ENCODE data around the gene AXL. TPM values are rescaled to one million over a fixed set of nuclear protein-coding genes. Genes with fewer than 3 reads are reported as not detected.

AXL gene
- total and polyA plus RNA-seq, 2 of the 8 experiments (the other 6 are each of a cell fraction or from before 2014, with no cell fraction given), result 35.3 to 51.0 TPM

GRCh38 chr19:41263850-41264580 is 45.0 kb downstream of the AXL start, which contains the start of gene HNRNPUL1:
Gene HNRNPUL1 (plus strand): TSS chr19:41264372. CDS start chr19:41264504, 132 bp downstream.
- 2% methylated on average over 37 of the region's 55 CpGs; no CpG with 5 or more reads in 1 of the 2 experiments for WGBS, 2 experiments (ENCODE audit: extremely low coverage in 1 of 2, insufficient coverage in 1 of 2, insufficient read length in 1 of 2, insufficient replicate concordance in 2 of 2, low coverage in 1 of 2, low lambda C conversion rate in 2 of 2, missing lambda C conversion rate in 1 of 2)
- Histone ChIP-seq H3K9ac (replicated peaks in 1 of 4; ENCODE audit: extremely low read depth in 1 of 4, low read depth in 3 of 4, low read length in 3 of 4) (peak within 1 kb of the TSS; percentile 97 to 100 (median 99)), H3K36me3 (ENCODE audit: control insufficient read depth in 2 of 4, insufficient read depth in 4 of 4, low read length in 3 of 4) (peaks cover 10 to 25% (median 15%) of the 10 kb centered on the region in 4 experiments), H3K27ac (ENCODE audit: low read depth, low read length) (peak within 1 kb of the TSS; percentile 99), H4K8ac (ENCODE audit: extremely low read depth, insufficient read depth, low read length) (peak within 1 kb of the TSS; percentile 100), H3K56ac (replicated peaks; ENCODE audit: insufficient read length, low read depth, low read length) (peak within 1 kb of the TSS; percentile 93), H2BK12ac (ENCODE audit: low read depth, low read length) (peak within 1 kb of the TSS; percentile 55; the same call in 1 of the 2 replicates), H2AK5ac (ENCODE audit: low read depth, low read length) (peak within 1 kb of the TSS; percentile 76), H2BK20ac (ENCODE audit: low read length) (no peak within 1 kb of the TSS), H4K20me1 (replicated peaks in 1 of 2; ENCODE audit: control insufficient read depth in 1 of 2, insufficient read depth in 2 of 2, low read length in 2 of 2) (peaks cover 2 to 4% of the 10 kb centered on the region in 2 experiments), H3K23me2 (ENCODE audit: low read depth, low read length) (peaks cover 14% of the 10 kb centered on the region), H2BK15ac (ENCODE audit: low read length) (no peak within 1 kb of the TSS), H3K4me2 (ENCODE audit: insufficient read depth in 1 of 2, low read depth in 2 of 2, low read length in 2 of 2) (peak within 1 kb of the TSS; percentile 95 to 99), H3K4me3 (ENCODE audit: extremely low read depth in 1 of 4, insufficient read depth in 2 of 4, low read depth in 3 of 4, low read length in 4 of 4) (peak within 1 kb of the TSS; percentile 82 to 100 (median 98)), H3K4me1 (replicated peaks in 1 of 4; ENCODE audit: control insufficient read depth in 3 of 4, insufficient read depth in 4 of 4, low read length in 3 of 4) (peaks cover 0 to 10% (median 5%) of the 10 kb centered on the region in 4 experiments; a peak in 6 of 7 replicates), H3K27me3 (replicated peaks in 1 of 4; ENCODE audit: control insufficient read depth in 3 of 4, extremely low read depth in 1 of 4, insufficient read depth in 3 of 4, low read length in 3 of 4) (no peaks in the 10 kb centered on the region), H2BK120ac (replicated peaks; ENCODE audit: low read depth, low read length) (peak within 1 kb of the TSS; percentile 44), H2BK5ac (ENCODE audit: low read depth, low read length) (peak within 1 kb of the TSS; percentile 97), H3K79me2 (ENCODE audit: control insufficient read depth in 1 of 2, insufficient read depth in 2 of 2, low read length in 2 of 2) (peaks cover 36 to 51% of the 10 kb centered on the region in 2 experiments), H3K18ac (ENCODE audit: extremely low read depth, low read length) (peak within 1 kb of the TSS; percentile 97), H4K91ac (replicated peaks; ENCODE audit: insufficient read length, low read length) (peak within 1 kb of the TSS; percentile 92), H3K9me3 (ENCODE audit: insufficient read depth in 2 of 2, low read depth in 1 of 2, low read length in 1 of 2) (no peaks in the 10 kb centered on the region), H3K14ac (ENCODE audit: insufficient read length) (peak within 1 kb of the TSS; percentile 4), H3K23ac (ENCODE audit: insufficient read length) (peak within 1 kb of the TSS; percentile 27), H2AFZ (ENCODE audit: low read length) (peak within 1 kb of the TSS; percentile 54; the same call in 1 of the 2 replicates), H4K5ac (ENCODE audit: insufficient read length, low read depth, low read length) (peak within 1 kb of the TSS; percentile 95), H3K4ac (replicated peaks; ENCODE audit: insufficient read length, low read depth, low read length) (peak within 1 kb of the TSS; percentile 96), H3K79me1 (ENCODE audit: low read depth, low read length) (peaks cover 11% of the 10 kb centered on the region)
- ChIA-PET POLR2A (ENCODE audit: partially characterized antibody) (interaction anchor here (0.6 to 38.6 kb wide), 41 partner anchors 8 to 651 kb away, joined by 3 to 579 read pairs (median 5); partner anchors contain the start of genes ACTMAP, AXL, B9D2 and CCDC97), CTCF (ENCODE audit: partially characterized antibody) (interaction anchor here (0.6 to 4.8 kb wide), 12 partner anchors 15 to 200 kb away, joined by 3 to 89 read pairs (median 3); no protein-coding TSS in a partner anchor)
- FAIRE-seq (peak; percentile 97), DNase-seq (ENCODE audit: low read depth in 1 of 2, low spot score in 2 of 2) (peak; percentile 100)
- TF ChIP-seq SP1 (IDR thresholded peaks at IDR 0.05; ENCODE audit: low read depth, low read length) (peak; percentile 99), USF2 (IDR thresholded peaks at IDR 0.05; ENCODE audit: low read length) (0 out of 2 replicates have a peak, but pooled peaks have one; percentile 19), RXRA (IDR thresholded peaks at IDR 0.05; ENCODE audit: insufficient read depth, low read depth, low read length) (no peak), CHD1 (IDR thresholded peaks at IDR 0.05; ENCODE audit: low read depth, low read length) (peak; percentile 56; the same call in 1 of the 2 replicates), E2F6 (IDR thresholded peaks at IDR 0.05) (peak; percentile 97)

Data from H1 (cell line).